SU-DHL-6 (cell line): ENCODE measurements around the gene KCNH6.

Experiments
- EZH2phosphoT487 ChIP-seq: fragments of 200-600 bp; sonication (generic), shearing (Covaris generic); conservative IDR thresholded peaks from 2 replicates; pipeline ENCODE4 v1.6.1; 2018; ENCODE audit warnings: mild to moderate bottlenecking, antibody characterized with exemption, low read length, moderate library complexity, mixed read lengths
- TF ChIP-seq, protein P1 (sequence below): fragments of 200-600 bp; sonication (generic); IDR thresholded peaks from one replicate; pipeline ENCODE4 v1.5.1; 2017; ENCODE audit warnings: antibody characterized with exemption, mild to moderate bottlenecking, low read length, moderate library complexity; ENCODE audit not compliant: insufficient read depth, poor library complexity, severe bottlenecking

DNA sequence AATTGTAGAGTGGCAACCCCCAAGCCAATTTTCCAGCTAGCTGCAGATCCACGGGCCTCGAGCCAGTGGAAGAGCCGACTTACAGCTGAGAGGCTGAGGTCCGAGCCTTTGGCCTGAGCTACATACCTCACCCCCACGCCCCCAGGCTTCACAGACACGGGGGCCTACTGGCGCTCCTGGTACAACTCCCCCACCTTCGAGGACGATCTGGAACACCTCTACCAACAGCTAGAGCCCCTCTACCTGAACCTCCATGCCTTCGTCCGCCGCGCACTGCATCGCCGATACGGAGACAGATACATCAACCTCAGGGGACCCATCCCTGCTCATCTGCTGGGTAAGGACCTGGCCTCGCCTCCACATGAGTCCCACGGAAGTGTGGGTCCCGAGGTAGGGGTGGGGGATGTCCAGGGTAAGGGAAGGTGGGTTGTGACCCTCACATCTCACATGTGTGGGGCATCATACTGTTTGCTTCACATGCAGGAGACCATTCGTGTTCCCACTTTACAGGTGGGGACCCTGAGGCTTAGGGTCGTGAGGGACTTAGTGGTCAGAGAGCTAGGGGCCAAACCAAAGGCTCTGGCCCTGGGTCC is 42.9 kb upstream of the KCNH6 start:
- TF ChIP-seq, protein P1, sequence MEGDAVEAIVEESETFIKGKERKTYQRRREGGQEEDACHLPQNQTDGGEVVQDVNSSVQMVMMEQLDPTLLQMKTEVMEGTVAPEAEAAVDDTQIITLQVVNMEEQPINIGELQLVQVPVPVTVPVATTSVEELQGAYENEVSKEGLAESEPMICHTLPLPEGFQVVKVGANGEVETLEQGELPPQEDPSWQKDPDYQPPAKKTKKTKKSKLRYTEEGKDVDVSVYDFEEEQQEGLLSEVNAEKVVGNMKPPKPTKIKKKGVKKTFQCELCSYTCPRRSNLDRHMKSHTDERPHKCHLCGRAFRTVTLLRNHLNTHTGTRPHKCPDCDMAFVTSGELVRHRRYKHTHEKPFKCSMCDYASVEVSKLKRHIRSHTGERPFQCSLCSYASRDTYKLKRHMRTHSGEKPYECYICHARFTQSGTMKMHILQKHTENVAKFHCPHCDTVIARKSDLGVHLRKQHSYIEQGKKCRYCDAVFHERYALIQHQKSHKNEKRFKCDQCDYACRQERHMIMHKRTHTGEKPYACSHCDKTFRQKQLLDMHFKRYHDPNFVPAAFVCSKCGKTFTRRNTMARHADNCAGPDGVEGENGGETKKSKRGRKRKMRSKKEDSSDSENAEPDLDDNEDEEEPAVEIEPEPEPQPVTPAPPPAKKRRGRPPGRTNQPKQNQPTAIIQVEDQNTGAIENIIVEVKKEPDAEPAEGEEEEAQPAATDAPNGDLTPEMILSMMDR: no peak
- no peak for TF ChIP-seq EZH2phosphoT487
